ENCODE results near the gene HPCAL4.

Gene HPCAL4

GRCh38 chr1:39675220-39675619, 16.0 kb downstream of the HPCAL4 start:
- TF ChIP-seq ZBTB6 (tag by site-specific recombination; IDR thresholded peaks at IDR 0.05) (no peak), MYNN (tag by site-specific recombination; IDR thresholded peaks at IDR 0.05; ENCODE audit: borderline replicate concordance) (no peak), ZNF239 (tag by site-specific recombination; IDR thresholded peaks at IDR 0.05) (no peak), ZNF433 (tag by site-specific recombination; IDR thresholded peaks at IDR 0.05; ENCODE audit: low read depth) (no peak), ZNF121 (tag by site-specific recombination; IDR thresholded peaks at IDR 0.05) (no peak), KLF7 (tag by site-specific recombination; IDR thresholded peaks at IDR 0.05; ENCODE audit: borderline replicate concordance) (no peak), HOXC10 (CRISPR knock-in tag; IDR thresholded peaks at IDR 0.05) (no peak), ZNF660 (tag by site-specific recombination; IDR thresholded peaks at IDR 0.05) (no peak), ZNF223 (tag by site-specific recombination; IDR thresholded peaks at IDR 0.05) (no peak), ZNF621 (tag by site-specific recombination; IDR thresholded peaks at IDR 0.05) (no peak)
- TF ChIP-seq, protein P1, sequence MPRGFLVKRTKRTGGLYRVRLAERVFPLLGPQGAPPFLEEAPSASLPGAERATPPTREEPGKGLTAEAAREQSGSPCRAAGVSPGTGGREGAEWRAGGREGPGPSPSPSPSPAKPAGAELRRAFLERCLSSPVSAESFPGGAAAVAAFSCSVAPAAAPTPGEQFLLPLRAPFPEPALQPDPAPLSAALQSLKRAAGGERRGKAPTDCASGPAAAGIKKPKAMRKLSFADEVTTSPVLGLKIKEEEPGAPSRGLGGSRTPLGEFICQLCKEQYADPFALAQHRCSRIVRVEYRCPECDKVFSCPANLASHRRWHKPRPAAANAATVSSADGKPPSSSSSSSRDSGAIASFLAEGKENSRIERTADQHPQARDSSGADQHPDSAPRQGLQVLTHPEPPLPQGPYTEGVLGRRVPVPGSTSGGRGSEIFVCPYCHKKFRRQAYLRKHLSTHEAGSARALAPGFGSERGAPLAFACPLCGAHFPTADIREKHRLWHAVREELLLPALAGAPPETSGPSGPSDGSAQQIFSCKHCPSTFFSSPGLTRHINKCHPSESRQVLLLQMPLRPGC (tag by site-specific recombination; IDR thresholded peaks at IDR 0.05), result no peak
- Histone ChIP-seq H3K4me3 (ENCODE audit: low read depth, low read length) (no peak overlapping the region), H3K36me3 (ENCODE audit: control insufficient read depth in 2 of 2, insufficient read depth in 1 of 2, low read length in 2 of 2) (no peaks in the 10 kb centered on the region), H3K4me1 (ENCODE audit: control insufficient read depth, insufficient read depth, low read length) (no peaks in the 10 kb centered on the region; the same call in 1 of the 2 replicates), H3K27ac (ENCODE audit: extremely low read depth, low read depth, low read length) (no peak overlapping the region), H3K9me3 (ENCODE audit: control insufficient read depth, insufficient read depth, low read depth, low read length) (no peaks in the 10 kb centered on the region)
- ChIA-PET CTCF (interaction anchor here (1.1 to 10.1 kb wide), 2 partner anchors 18 to 26 kb away, joined by 4 to 181 read pairs; no protein-coding TSS in a partner anchor), POLR2A (interaction anchor here (0.6 kb wide), 1 partner anchor 37 kb away, joined by 3 read pairs; no protein-coding TSS in a partner anchor)

- H3K9me3 ChIP-seq (ENCODE audit: control insufficient read depth, insufficient read depth, low read depth, low read length), result no peaks in the 10 kb centered on the region
- no peak overlapping the region for H3K4me3 ChIP-seq (ENCODE audit: low read depth, low read length)
- no peak overlapping the region for H3K27ac ChIP-seq (ENCODE audit: extremely low read depth, low read depth, low read length)
- no peak for TF ChIP-seq REST (tag by site-specific recombination; IDR thresholded peaks at IDR 0.05)
- no peak for TF ChIP-seq ZNF629 (tag by site-specific recombination; IDR thresholded peaks at IDR 0.05)
- TF ChIP-seq SETDB1 (IDR thresholded peaks at IDR 0.05; ENCODE audit: insufficient read length, low read length), result peak; percentile 36
- TF ChIP-seq, protein P2, sequence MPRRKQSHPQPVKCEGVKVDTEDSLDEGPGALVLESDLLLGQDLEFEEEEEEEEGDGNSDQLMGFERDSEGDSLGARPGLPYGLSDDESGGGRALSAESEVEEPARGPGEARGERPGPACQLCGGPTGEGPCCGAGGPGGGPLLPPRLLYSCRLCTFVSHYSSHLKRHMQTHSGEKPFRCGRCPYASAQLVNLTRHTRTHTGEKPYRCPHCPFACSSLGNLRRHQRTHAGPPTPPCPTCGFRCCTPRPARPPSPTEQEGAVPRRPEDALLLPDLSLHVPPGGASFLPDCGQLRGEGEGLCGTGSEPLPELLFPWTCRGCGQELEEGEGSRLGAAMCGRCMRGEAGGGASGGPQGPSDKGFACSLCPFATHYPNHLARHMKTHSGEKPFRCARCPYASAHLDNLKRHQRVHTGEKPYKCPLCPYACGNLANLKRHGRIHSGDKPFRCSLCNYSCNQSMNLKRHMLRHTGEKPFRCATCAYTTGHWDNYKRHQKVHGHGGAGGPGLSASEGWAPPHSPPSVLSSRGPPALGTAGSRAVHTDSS (tag by site-specific recombination; IDR thresholded peaks at IDR 0.05), result no peak
- no peak for TF ChIP-seq PRDM2 (tag by site-specific recombination; IDR thresholded peaks at IDR 0.05; ENCODE audit: borderline replicate concordance)
- TF ChIP-seq ZNF311 (tag by site-specific recombination; IDR thresholded peaks at IDR 0.05; ENCODE audit: borderline replicate concordance), result no peak
- ChIA-PET CTCF (interaction anchor here (0.6 to 10.1 kb wide), 6 partner anchors 8 to 47 kb away, joined by 3 to 181 read pairs (median 4); no protein-coding TSS in a partner anchor), POLR2A (no interaction called here)
- no peaks in the 10 kb centered on the region; the same call in 1 of the 2 replicates for H3K4me1 ChIP-seq (ENCODE audit: control insufficient read depth, insufficient read depth, low read length)
- H3K36me3 ChIP-seq (ENCODE audit: control insufficient read depth in 2 of 2, insufficient read depth in 1 of 2, low read length in 2 of 2), result no peaks in the 10 kb centered on the region
These were observed 18.0 kb downstream of the HPCAL4 start for GRCh38 chr1:39673215-39673614.

All from HEK293 (cell line).